AG04449 (cell line): ENCODE results near the gene QTRT2.
A peak's percentile ranks its signal among the peaks of the same experiment; 100 is the strongest.

ENCODE experiments used
- CTCF ChIA-PET: fragments of 350-600 bp; formaldehyde crosslinking; extraction: SDS; loops from one replicate; lab custom pipeline; 2021; ENCODE audit warnings: antibody characterized with exemption; lab: Yijun Ruan, JAX
- POLR2A ChIA-PET: fragments of 400-600, 350-600 bp; formaldehyde crosslinking; extraction: SDS; loops from one replicate; lab custom pipeline; 2020; ENCODE audit warnings: antibody characterized with exemption, inconsistent platforms; lab: Yijun Ruan, JAX
- DNase-seq: peaks from one replicate; pipeline ENCODE4 v3.0.0-alpha.2; 2010; ENCODE audit warnings: low read depth, low spot score
- H3K4me3 ChIP-seq: 2 replicates; pipeline ENCODE4 v1.5.1; 2011; ENCODE audit warnings: low read depth, mild to moderate bottlenecking, control low read depth, low read length
- TF ChIP-seq, protein P1 (sequence below): IDR thresholded peaks from one replicate; pipeline ENCODE4 v1.5.1; 2011; ENCODE audit warnings: mild to moderate bottlenecking, moderate library complexity, low read length, control low read depth, inconsistent platforms; ENCODE audit not compliant: insufficient read depth; ENCODE audit errors: missing control alignments

The QTRT2 gene

DNA sequence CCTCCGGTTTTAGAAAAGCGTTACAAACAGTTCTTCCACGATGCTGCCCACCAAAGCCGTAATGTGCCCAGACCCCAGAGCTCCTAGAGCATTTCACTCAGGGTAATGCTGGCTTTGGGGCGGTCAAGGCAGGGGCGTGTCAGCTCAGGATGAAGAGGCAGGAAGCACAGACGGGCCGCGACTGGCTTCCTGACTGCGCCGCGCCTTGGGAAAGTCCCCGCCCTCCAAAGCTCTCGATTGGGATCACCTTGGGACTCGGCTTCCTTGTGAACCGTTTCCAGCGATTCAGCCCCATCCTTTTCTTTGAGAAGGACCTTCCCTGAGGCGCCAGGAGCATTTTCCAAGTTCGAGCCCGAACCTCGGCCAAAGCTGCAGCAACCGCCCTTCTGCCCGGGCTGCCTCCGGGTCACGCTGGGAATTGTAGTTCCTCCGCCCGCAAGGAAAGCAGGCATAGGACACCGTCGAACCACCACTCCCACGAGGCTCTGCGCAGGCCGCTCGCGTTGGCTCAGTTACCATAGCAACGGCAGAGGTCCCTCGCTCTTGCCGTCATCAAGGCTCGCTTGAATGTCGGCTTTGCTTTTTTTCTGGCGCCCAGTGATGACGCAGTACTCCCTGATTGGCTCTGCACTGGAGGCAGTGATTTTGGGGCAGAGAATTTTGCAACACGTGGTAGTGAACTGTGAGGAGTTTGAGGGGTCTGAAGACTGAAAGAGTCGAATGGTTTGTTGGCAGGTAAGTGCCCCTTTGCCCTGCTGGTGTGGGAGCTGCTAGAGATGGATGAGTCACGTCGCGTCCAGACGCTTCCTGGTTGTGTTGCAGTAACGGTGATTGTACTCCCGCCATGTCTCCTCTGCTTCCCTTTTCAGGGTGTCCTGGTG lies at the start of gene QTRT2, which contains the start of gene CCDC191:
TSS of gene QTRT2 (plus strand) at position 608 of the 881 bp plus-strand sequence. CDS start 8,521 bp downstream, outside the sequence.
TSS of gene CCDC191 (minus strand) at position 397 of the 881 bp plus-strand sequence. CDS start at position 337, 60 bp downstream.
- TF ChIP-seq, protein P1, sequence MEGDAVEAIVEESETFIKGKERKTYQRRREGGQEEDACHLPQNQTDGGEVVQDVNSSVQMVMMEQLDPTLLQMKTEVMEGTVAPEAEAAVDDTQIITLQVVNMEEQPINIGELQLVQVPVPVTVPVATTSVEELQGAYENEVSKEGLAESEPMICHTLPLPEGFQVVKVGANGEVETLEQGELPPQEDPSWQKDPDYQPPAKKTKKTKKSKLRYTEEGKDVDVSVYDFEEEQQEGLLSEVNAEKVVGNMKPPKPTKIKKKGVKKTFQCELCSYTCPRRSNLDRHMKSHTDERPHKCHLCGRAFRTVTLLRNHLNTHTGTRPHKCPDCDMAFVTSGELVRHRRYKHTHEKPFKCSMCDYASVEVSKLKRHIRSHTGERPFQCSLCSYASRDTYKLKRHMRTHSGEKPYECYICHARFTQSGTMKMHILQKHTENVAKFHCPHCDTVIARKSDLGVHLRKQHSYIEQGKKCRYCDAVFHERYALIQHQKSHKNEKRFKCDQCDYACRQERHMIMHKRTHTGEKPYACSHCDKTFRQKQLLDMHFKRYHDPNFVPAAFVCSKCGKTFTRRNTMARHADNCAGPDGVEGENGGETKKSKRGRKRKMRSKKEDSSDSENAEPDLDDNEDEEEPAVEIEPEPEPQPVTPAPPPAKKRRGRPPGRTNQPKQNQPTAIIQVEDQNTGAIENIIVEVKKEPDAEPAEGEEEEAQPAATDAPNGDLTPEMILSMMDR, result no peak
- DNase-seq, result peak; percentile 95
- CTCF ChIA-PET, result interaction anchor here (0.9 to 1.9 kb wide), 3 partner anchors 21 to 212 kb away, joined by 3 to 8 read pairs (median 7); no protein-coding TSS in a partner anchor
- POLR2A ChIA-PET, result interaction anchor here (0.7 kb wide), 2 partner anchors 218 to 311 kb away, joined by 3 to 4 read pairs; partner anchors contain the start of gene GRAMD1C
- peak within 1 kb of the TSS; percentile 95 for H3K4me3 ChIP-seq

GRCh38 chr3:114011059-114011797 lies 45.3 kb upstream of the QTRT2 start:
- ChIA-PET POLR2A (no interaction called here), CTCF (interaction anchor here (1.7 kb wide), 1 partner anchor 10 kb away, joined by 7 read pairs; no protein-coding TSS in a partner anchor)
- TF ChIP-seq, protein P1, result no peak
- no peak overlapping the region for H3K4me3 ChIP-seq
- DNase-seq, result no peak

- H3K4me3 ChIP-seq, result no peak overlapping the region
- no peak for DNase-seq
- ChIA-PET POLR2A (no interaction called here), CTCF (interaction anchor here (1.1 kb wide), 1 partner anchor 278 kb away, joined by 3 read pairs; no protein-coding TSS in a partner anchor)
- TF ChIP-seq, protein P1, result no peak
These were observed 42.3 kb upstream of the QTRT2 start for GRCh38 chr3:114014211-114014610.

- TF ChIP-seq, protein P1, result no peak
- CTCF ChIA-PET, result no interaction called here
These were observed 37.1 kb upstream of the QTRT2 start for GRCh38 chr3:114019486-114019885.

DNA sequence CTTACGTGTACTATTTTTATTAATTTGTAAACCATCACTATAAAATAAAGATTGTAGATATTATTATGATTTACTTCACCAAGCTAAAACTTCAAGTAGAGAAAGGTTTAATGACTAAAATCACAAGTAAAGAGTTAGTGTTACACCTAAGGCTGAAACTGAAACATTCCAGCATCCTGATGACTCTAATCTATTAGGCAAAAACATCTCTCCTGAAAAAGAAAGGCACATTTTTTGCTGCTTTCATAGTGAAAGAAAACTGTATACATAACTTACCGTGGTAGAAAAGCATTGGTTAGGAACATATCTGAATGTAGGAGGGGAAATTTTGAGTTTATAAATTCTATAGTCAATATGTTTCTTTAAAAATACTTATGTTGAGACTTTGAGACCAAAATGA lies 35.6 kb upstream of the QTRT2 start:
- ChIA-PET CTCF (interaction anchor here (1.2 to 1.6 kb wide), 2 partner anchors 10 to 12 kb away, joined by 3 to 7 read pairs; no protein-coding TSS in a partner anchor), POLR2A (no interaction called here)
- DNase-seq, result no peak

More at GRCh38 chr3:114019486-114019885, 37.1 kb upstream of the QTRT2 start:
- H3K4me3 ChIP-seq, result no peak overlapping the region
- POLR2A ChIA-PET, result no interaction called here
- DNase-seq, result no peak

More for the DNA sequence above, 35.6 kb upstream of the QTRT2 start:
- H3K4me3 ChIP-seq, result no peak overlapping the region
- TF ChIP-seq, protein P1, result no peak
